OCI-LY3 (cell line): ENCODE data around the gene VASH2.

Experiments
- H2AFZ ChIP-seq: fragments of 200-600, 300-600 bp; shearing (Covaris generic); 2 replicates; pipeline ENCODE4 v1.6.0; 2014; ENCODE audit warnings: antibody characterized with exemption, low read depth, low read length
- H3K27ac ChIP-seq: fragments of 200-600, 300-600 bp; sonication (generic); 2 replicates; pipeline ENCODE4 v1.5.1; 2014; ENCODE audit warnings: mild to moderate bottlenecking, low read length, moderate library complexity, mixed read lengths
- H3K27me3 ChIP-seq: fragments of 200-600, 300-600 bp; sonication (generic); 2 replicates; pipeline ENCODE4 v1.6.1; 2014; ENCODE audit warnings: low read depth, low read length, mixed read lengths
- H3K36me3 ChIP-seq: fragments of 200-600, 300-600 bp; sonication (generic); replicated peaks from 2 replicates; pipeline ENCODE3; 2014; ENCODE audit warnings: low read depth, low read length, mixed read lengths
- H3K4me1 ChIP-seq: fragments of 300-600, 200-600 bp; sonication (generic); 2 replicates; pipeline ENCODE4 v1.6.1; 2014; ENCODE audit warnings: low read length, mixed read lengths
- H3K4me2 ChIP-seq: fragments of 200-600, 300-600 bp; sonication (generic); 2 replicates; pipeline ENCODE4 v1.6.1; 2014; ENCODE audit warnings: low read length, mixed read lengths
- H3K4me3 ChIP-seq: fragments of 300-600, 200-600 bp; sonication (generic); 2 replicates; pipeline ENCODE4 v1.5.1; 2014; ENCODE audit warnings: antibody characterized with exemption, mild to moderate bottlenecking, low read length, moderate library complexity
- H3K79me2 ChIP-seq: fragments of 300-600, 200-600 bp; shearing (Covaris generic); 2 replicates; pipeline ENCODE4 v1.6.1; 2014; ENCODE audit warnings: mild to moderate bottlenecking, low read length, mixed read lengths
- H3K9ac ChIP-seq: fragments of 300-600, 200-600 bp; shearing (Covaris generic); 2 replicates; pipeline ENCODE4 v1.6.0; 2014; ENCODE audit warnings: mild to moderate bottlenecking, low read length, moderate library complexity
- H3K9me3 ChIP-seq: fragments of 200-600, 300-600 bp; shearing (Covaris generic); 2 replicates; pipeline ENCODE4 v1.6.1; 2014; ENCODE audit warnings: low read length, mixed read lengths; ENCODE audit not compliant: insufficient read depth
- H4K20me1 ChIP-seq: fragments of 200-600, 300-600 bp; sonication (generic); 2 replicates; pipeline ENCODE4 v1.6.1; 2016; ENCODE audit warnings: low read length, mixed read lengths; ENCODE audit not compliant: insufficient read depth
- EZH2phosphoT487 ChIP-seq: fragments of 200-600 bp; shearing (Covaris generic); IDR thresholded peaks from 2 replicates; pipeline ENCODE4 v1.6.1; 2018; ENCODE audit warnings: antibody characterized with exemption, mixed run types, low read depth
- TF ChIP-seq, protein P1 (sequence below): fragments of 200-600, 300-600 bp; sonication (generic); IDR thresholded peaks from 2 replicates; pipeline ENCODE4 v1.5.1; 2014; ENCODE audit warnings: antibody characterized with exemption, low read length, low read depth

VASH2 gene

DNA sequence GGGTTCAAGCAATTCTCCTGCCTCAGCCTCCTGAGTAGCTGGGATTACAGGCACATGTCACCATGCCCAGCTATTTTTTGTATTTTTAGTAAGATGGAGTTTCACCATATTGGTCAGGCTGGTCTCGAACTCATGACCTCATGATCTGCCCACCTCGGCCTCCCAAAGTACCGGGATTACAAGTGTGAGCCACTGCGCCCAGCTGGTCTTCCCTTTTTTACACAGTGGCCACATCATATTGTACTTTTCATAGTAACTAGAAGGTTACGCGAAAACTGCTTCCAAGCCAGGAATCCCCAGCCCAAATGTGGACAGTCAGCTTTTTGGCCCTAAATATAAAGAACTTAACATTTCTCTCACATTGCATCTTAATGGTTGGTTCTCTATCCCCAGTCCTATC, 4.2 kb downstream of the VASH2 start:
- H3K4me3 ChIP-seq = no peak overlapping the region
- H3K4me1 ChIP-seq = peaks cover 52% of the 10 kb centered on the region
- peaks cover 58% of the 10 kb centered on the region for H3K79me2 ChIP-seq
- peak overlapping the region; percentile 14; the same call in 1 of the 2 replicates for H3K4me2 ChIP-seq
- no peak overlapping the region for H2AFZ ChIP-seq
- H3K9me3 ChIP-seq = no peaks in the 10 kb centered on the region
- no peak overlapping the region for H3K9ac ChIP-seq
- no peaks in the 10 kb centered on the region for H4K20me1 ChIP-seq
- H3K27me3 ChIP-seq = no peaks in the 10 kb centered on the region
- H3K27ac ChIP-seq = peak overlapping the region; percentile 30; the same call in 1 of the 2 replicates
- peaks cover 40% of the 10 kb centered on the region for H3K36me3 ChIP-seq
- TF ChIP-seq, protein P1, sequence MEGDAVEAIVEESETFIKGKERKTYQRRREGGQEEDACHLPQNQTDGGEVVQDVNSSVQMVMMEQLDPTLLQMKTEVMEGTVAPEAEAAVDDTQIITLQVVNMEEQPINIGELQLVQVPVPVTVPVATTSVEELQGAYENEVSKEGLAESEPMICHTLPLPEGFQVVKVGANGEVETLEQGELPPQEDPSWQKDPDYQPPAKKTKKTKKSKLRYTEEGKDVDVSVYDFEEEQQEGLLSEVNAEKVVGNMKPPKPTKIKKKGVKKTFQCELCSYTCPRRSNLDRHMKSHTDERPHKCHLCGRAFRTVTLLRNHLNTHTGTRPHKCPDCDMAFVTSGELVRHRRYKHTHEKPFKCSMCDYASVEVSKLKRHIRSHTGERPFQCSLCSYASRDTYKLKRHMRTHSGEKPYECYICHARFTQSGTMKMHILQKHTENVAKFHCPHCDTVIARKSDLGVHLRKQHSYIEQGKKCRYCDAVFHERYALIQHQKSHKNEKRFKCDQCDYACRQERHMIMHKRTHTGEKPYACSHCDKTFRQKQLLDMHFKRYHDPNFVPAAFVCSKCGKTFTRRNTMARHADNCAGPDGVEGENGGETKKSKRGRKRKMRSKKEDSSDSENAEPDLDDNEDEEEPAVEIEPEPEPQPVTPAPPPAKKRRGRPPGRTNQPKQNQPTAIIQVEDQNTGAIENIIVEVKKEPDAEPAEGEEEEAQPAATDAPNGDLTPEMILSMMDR = no peak
- no peak for TF ChIP-seq EZH2phosphoT487

DNA sequence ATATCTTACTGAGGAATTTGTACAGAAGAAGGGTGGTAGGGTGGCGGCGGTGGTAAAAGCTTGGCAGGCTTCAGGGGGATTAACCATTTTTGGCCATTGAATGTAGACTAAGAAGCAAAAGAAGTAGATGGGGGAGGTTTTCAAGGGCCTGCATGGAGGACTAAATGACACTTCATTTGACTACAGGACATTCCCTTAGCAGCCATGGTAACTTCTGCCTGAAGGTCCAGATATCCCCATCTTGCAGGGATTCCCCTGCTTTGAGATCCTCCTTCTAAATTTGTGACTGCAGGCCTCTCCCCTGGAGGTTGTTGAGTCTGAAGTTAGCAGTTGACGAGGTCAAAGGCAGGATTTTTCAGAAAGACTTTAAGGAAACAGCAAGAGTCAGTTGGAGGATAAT, 4.8 kb downstream of the VASH2 start:
- H2AFZ ChIP-seq = no peak overlapping the region
- H3K9ac ChIP-seq = no peak overlapping the region
- no peaks in the 10 kb centered on the region for H4K20me1 ChIP-seq
- peak overlapping the region; percentile 30; the same call in 1 of the 2 replicates for H3K27ac ChIP-seq
- H3K79me2 ChIP-seq = peaks cover 58% of the 10 kb centered on the region
- H3K27me3 ChIP-seq = no peaks in the 10 kb centered on the region
- peaks cover 52% of the 10 kb centered on the region for H3K4me1 ChIP-seq
- TF ChIP-seq, protein P1 = no peak
- no peak for TF ChIP-seq EZH2phosphoT487
- no peaks in the 10 kb centered on the region for H3K9me3 ChIP-seq
- H3K4me2 ChIP-seq = peak overlapping the region; percentile 14; the same call in 1 of the 2 replicates
- H3K4me3 ChIP-seq = no peak overlapping the region
- H3K36me3 ChIP-seq = peaks cover 41% of the 10 kb centered on the region

DNA sequence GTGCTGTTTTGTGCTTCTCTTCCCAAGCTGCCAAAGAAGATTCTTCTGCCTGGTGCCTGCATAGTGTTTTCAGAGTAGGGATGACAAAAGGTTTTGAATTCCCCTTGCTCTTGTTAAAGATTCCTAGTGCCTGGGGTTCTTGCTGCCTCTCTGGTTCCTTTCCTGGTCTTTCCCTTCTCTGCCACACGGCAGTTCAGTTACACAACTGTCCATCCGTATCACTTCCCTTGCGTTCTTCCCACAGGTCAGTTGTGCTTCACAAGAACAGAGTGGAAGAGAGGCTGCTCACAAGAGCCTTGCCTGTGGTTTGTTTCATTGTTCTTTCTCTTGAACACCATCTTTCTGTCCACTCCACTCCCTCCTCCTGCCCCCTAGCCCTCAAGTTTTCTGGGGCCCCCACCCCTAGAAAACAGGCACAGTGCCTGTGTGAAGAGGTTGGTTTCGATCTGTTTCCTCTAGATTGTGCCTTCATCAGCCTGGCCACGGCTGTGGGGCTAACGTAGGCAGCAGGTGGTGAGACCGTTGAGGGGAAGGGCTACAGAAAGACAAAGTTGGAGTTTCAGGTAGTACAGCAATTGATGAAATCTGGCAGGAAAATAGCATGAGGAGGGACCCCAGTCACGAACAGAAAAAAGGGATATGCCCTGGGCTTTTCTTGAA, 5.8 kb downstream of the VASH2 start:
- no peaks in the 10 kb centered on the region for H4K20me1 ChIP-seq
- H3K79me2 ChIP-seq = peaks cover 53% of the 10 kb centered on the region
- no peak overlapping the region for H3K4me3 ChIP-seq
- no peak overlapping the region for H3K9ac ChIP-seq
- no peaks in the 10 kb centered on the region for H3K9me3 ChIP-seq
- no peak for TF ChIP-seq EZH2phosphoT487
- no peak overlapping the region for H3K4me2 ChIP-seq
- peaks cover 58% of the 10 kb centered on the region for H3K4me1 ChIP-seq
- H3K27ac ChIP-seq = no peak overlapping the region
- H2AFZ ChIP-seq = no peak overlapping the region
- H3K36me3 ChIP-seq = peaks cover 43% of the 10 kb centered on the region
- no peaks in the 10 kb centered on the region for H3K27me3 ChIP-seq

DNA sequence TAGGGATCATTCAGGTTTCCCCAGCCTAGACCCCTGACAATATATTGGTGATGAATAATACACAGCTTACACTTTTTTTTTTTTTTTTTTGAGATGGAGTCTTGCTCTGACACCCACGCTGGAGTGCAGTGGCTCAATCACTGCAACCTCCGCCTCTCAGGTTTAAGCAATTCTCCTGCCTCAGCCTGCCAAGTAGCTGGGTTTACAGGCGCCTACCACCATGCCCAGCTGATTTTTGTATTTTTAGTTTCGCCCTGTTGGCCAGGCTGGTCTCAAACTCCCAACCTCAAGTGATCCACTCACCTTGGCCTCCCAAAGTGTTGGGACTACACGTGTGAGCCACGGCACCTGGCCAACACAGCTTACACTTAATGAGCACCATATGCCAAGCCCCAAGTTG, 7.2 kb downstream of the VASH2 start:
- Histone ChIP-seq H4K20me1 (no peaks in the 10 kb centered on the region), H3K79me2 (peaks cover 38% of the 10 kb centered on the region)
- TF ChIP-seq, protein P1 = no peak
- TF ChIP-seq EZH2phosphoT487 = no peak

More for the DNA sequence above, 7.2 kb downstream of the VASH2 start:
- H3K9me3 ChIP-seq = no peaks in the 10 kb centered on the region
- no peak overlapping the region for H3K27ac ChIP-seq
- H3K4me1 ChIP-seq = peaks cover 56% of the 10 kb centered on the region
- no peak overlapping the region for H3K9ac ChIP-seq
- no peak overlapping the region for H3K4me2 ChIP-seq
- no peak overlapping the region for H3K4me3 ChIP-seq
- H3K36me3 ChIP-seq = peaks cover 39% of the 10 kb centered on the region
- H2AFZ ChIP-seq = no peak overlapping the region
- H3K27me3 ChIP-seq = no peaks in the 10 kb centered on the region
